ENCODE measurements around the gene BORCS8. TPM values are rescaled to one million over a fixed set of nuclear protein-coding genes. Genes with fewer than 3 reads are reported as not detected.
"Not testable (repeated sequence)": the region's sequence is repeated elsewhere in the genome, so short reads cannot be mapped to it uniquely, and the experiment has no call there.

The BORCS8 gene
- total RNA-seq, 4 donors from 2014 or later, result 11.8 to 29.1 (median 18.8) TPM

DNA sequence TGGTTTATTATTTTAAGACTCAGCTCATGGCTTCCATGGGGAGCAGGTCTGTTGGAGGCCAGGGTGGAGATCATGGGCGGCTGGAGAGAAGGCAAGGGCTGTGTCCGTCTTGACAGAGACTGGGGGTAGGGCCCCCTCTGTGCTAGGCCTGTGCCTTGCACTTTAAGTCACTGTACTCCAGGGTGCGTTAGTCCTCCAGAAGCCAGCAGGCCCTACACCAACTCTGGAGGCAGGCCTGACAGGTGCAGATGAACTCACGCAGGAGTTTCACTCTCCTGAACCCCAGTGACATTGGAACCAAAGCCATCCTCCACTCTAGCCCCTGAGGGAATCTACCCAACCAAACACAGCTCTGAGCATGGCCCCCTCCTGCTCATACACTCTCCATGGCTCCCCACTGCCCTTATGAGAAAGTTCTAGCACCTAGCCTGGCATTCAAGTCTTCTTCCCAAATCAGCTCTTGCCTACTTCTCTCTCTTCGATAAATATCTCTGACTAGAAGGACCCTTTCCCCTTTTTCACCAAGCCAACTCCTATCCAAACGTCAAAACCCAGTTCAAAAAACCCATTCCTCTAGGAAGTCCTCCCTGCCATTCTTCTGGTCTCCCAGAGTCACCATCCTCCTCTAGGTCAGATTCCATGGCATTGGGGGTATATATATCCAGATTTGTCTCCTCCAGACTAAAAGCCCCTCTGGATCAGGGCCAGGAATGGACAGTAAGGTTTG is 37.0 kb downstream of the BORCS8 start:
- TF ChIP-seq POLR2A (IDR thresholded peaks at IDR 0.05) (no peak), EP300 (IDR thresholded peaks at IDR 0.05) (no peak)
- Histone ChIP-seq H3K27ac (no peak overlapping the region), H3K27me3 (no peaks in the 10 kb centered on the region), H3K9me3 (no peaks in the 10 kb centered on the region), H3K4me1 (no peaks in the 10 kb centered on the region), H3K36me3 (peaks cover 0 to 40% (median 0%) of the 10 kb centered on the region in 3 donors), H3K4me3 (no peak overlapping the region)
- 82 to 89% methylated on average over 6 of the region's 6 CpGs for WGBS, 2 donors
- DNase-seq (ENCODE audit: low spot score in 2 of 2), result no peak

DNA sequence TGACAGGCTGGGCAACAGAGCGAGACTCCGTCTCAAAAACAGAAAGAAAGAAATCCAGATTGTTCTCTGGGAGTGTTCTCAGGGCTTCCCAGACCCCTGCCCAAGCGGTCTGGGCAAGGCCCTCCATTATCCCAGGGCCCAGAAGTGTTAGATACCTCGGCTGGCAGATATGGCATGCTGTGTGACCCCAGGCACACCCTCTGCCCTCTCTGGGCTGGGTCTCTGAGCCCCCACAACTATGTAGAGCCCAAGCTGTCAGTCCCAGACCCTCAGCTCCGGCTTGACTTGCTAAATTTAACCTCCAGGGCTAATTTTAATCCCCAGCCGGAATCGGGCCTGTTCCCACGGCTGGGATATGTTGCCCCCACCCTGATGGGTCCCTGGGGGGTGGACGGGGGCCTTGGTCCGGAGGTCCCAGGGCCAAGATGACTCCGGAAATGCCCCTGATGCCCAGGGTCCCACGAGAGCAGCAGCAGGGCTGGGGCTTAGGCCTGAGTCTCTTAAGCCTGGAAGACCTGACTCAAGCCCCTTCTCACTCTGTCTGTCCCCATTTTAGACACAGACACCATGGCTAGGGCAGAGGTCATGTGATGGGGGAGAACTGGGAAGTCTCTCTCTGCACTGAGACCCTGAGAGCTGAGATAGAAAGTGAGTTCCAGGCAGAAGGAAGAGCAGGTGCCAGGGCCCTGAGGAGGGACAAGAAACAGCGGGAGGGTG is 39.1 kb downstream of the BORCS8 start:
- H3K27ac ChIP-seq, result no peak overlapping the region
- H3K4me1 ChIP-seq, result no peaks in the 10 kb centered on the region
- no peak for DNase-seq (ENCODE audit: low spot score in 2 of 2)
- TF ChIP-seq EP300 (IDR thresholded peaks at IDR 0.05) (no peak), POLR2A (IDR thresholded peaks at IDR 0.05) (no peak)
- TF ChIP-seq, protein P1, sequence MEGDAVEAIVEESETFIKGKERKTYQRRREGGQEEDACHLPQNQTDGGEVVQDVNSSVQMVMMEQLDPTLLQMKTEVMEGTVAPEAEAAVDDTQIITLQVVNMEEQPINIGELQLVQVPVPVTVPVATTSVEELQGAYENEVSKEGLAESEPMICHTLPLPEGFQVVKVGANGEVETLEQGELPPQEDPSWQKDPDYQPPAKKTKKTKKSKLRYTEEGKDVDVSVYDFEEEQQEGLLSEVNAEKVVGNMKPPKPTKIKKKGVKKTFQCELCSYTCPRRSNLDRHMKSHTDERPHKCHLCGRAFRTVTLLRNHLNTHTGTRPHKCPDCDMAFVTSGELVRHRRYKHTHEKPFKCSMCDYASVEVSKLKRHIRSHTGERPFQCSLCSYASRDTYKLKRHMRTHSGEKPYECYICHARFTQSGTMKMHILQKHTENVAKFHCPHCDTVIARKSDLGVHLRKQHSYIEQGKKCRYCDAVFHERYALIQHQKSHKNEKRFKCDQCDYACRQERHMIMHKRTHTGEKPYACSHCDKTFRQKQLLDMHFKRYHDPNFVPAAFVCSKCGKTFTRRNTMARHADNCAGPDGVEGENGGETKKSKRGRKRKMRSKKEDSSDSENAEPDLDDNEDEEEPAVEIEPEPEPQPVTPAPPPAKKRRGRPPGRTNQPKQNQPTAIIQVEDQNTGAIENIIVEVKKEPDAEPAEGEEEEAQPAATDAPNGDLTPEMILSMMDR (IDR thresholded peaks at IDR 0.05), result no peak
- no peaks in the 10 kb centered on the region for H3K27me3 ChIP-seq
- H3K4me3 ChIP-seq, result no peak overlapping the region
- peaks cover 0 to 59% (median 0%) of the 10 kb centered on the region in 3 donors for H3K36me3 ChIP-seq
- WGBS, 2 donors, result 71 to 74% methylated on average over 13 of the region's 13 CpGs
- H3K9me3 ChIP-seq, result no peaks in the 10 kb centered on the region

DNA sequence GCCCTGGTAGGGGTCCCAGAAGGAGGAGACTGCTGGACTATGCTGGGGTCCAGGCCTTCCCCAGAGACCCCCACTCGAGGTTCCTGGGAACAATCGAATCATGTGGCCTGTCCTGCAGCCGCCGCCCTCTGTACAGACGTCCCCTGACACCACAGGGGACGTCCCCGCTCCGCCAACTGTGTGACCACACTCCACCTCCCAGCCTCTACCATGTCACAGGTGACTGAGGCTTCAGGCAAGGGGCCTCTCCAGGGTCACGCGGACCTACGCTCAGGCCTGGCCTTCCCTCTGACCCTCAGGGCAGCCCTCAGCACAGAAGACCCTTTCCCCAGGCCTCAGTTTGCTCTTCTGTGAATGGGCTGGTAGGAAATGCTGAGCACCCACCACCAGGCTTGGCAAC is 40.5 kb downstream of the BORCS8 start:
- DNase-seq (ENCODE audit: low spot score in 2 of 2), result no peak

DNA sequence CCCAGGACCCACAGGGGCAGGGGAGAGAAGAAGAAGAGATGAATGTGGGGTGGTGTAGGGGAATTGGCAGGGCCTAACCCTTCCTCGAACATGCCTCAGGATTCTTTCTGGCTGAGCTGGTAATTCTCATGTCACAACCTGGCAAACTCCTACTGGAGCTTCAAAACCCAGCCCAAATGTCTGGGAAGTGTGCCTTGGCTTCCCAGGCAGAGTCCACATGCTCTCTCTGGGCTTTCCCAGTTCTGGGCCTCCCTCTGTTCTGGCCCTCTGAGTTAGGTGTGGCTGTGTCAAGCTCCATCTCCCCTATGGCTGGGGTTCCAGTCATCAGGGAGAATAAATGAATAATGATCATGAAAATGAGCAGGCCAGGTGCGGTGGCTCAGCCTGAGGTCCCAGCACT is 42.5 kb downstream of the BORCS8 start:
- TF ChIP-seq EP300 (IDR thresholded peaks at IDR 0.05) (no peak), POLR2A (IDR thresholded peaks at IDR 0.05) (no peak)
- Histone ChIP-seq H3K4me1 (peaks cover 0 to 10% (median 6%) of the 10 kb centered on the region in 4 donors), H3K27ac (no peak overlapping the region), H3K27me3 (no peaks in the 10 kb centered on the region), H3K9me3 (no peaks in the 10 kb centered on the region), H3K36me3 (peaks cover 0 to 43% (median 12%) of the 10 kb centered on the region in 3 donors), H3K4me3 (no peak overlapping the region)
- WGBS, 2 donors, result 78 to 91% methylated on average over 2 of the region's 2 CpGs
- no peak for DNase-seq (ENCODE audit: low spot score in 2 of 2)

More for the DNA sequence above, 40.5 kb downstream of the BORCS8 start:
- Histone ChIP-seq H3K27ac (no peak overlapping the region), H3K36me3 (peaks cover 0 to 60% (median 12%) of the 10 kb centered on the region in 3 donors), H3K9me3 (no peaks in the 10 kb centered on the region), H3K4me1 (no peaks in the 10 kb centered on the region), H3K4me3 (no peak overlapping the region), H3K27me3 (no peaks in the 10 kb centered on the region)
- 69 to 71% methylated on average over 4 to 11 of the region's 11 CpGs for WGBS, 2 donors
- no peak for TF ChIP-seq POLR2A (IDR thresholded peaks at IDR 0.05)
- TF ChIP-seq EP300 (IDR thresholded peaks at IDR 0.05), result no peak
- TF ChIP-seq, protein P1 (IDR thresholded peaks at IDR 0.05), result no peak

DNA sequence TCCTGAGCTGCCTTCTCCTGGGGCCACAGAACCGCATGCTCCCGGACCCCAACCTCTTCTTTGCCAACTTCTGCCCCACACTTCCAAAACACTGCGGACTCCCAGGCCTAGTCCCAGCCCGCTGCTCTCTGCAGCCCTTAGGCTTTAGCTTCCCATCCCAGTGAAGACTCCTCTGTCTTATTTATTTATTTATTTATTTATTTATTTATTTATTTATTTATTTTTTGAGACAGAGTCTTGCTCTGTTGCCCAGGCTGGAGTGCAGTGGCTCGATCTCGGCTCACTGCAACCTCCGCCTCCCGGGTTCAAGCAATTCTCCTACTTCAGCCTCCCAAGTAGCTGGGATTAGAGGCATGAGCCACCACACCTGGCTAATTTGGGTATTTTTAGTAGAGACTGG is 43.4 kb downstream of the BORCS8 start:
- not testable (repeated sequence) for DNase-seq (ENCODE audit: low spot score in 2 of 2); H3K9me3 ChIP-seq; H3K27ac ChIP-seq; H3K27me3 ChIP-seq; H3K4me3 ChIP-seq
- WGBS, 2 donors, result 89 to 97% methylated on average over 8 of the region's 8 CpGs
- Histone ChIP-seq H3K36me3 (peaks cover 0 to 42% (median 12%) of the 10 kb centered on the region in 3 donors), H3K4me1 (peaks cover 0 to 10% (median 6%) of the 10 kb centered on the region in 4 donors)

DNA sequence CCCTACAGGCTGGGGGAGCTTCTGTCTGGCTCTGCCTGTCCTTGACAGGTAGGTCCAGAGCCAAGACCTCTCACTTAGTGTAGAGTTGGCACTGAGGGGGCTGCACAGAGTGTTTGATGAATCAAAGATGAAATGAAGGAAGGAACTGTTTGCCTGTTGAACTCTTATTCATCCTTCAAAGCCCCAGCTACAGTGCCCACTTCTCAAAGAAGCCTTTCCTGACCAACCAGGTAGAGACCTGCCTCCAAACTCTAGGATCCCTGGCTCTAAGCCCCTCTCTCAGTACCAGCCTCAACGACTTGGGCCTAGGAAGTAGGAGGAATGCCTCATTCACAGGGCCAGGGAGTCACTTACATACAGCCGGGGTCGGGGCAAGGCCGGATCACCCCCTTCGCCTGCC is 44.6 kb downstream of the BORCS8 start:
- H3K4me1 ChIP-seq, result peaks cover 0 to 10% (median 6%) of the 10 kb centered on the region in 4 donors
- H3K36me3 ChIP-seq, result peaks cover 0 to 42% (median 12%) of the 10 kb centered on the region in 3 donors
- TF ChIP-seq, protein P1 (IDR thresholded peaks at IDR 0.05), result no peak
- no peak for TF ChIP-seq EP300 (IDR thresholded peaks at IDR 0.05)
- DNase-seq (ENCODE audit: low spot score in 2 of 2), result no peak
- 88 to 100% methylated on average over 5 of the region's 5 CpGs for WGBS, 2 donors
- no peaks in the 10 kb centered on the region for H3K9me3 ChIP-seq
- H3K27ac ChIP-seq, result no peak overlapping the region
- no peaks in the 10 kb centered on the region for H3K27me3 ChIP-seq
- no peak overlapping the region for H3K4me3 ChIP-seq

Data from tibial nerve (tissue), 4 donors.